ENCODE results near the gene GREB1. TPM values are rescaled to one million over a fixed set of nuclear protein-coding genes. Genes with fewer than 3 reads are reported as not detected.
"Not testable (repeated sequence)": the region's sequence is repeated elsewhere in the genome, so short reads cannot be mapped to it uniquely, and the experiment has no call there.

GREB1 gene
- total RNA-seq, 1 donor from 2014 or later: 6.9 TPM

DNA sequence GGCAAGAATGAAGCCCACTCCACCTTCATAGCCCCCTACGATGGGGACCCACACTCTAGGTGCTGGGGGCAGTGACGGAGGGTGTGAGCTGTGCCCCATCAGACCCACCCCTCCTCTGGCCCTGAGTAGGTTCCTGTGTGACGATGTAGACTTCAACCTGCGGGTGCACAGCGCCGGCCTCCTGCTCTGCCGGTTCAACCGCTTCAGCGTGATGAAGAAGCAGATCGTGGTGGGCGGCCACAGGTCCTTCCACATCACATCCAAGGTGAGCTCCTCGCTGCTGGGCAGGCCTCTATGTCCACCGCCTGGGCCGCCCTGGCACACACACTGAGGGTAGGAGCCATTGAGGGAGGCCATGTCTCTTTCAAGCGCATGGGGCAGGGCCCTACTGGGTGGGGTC, 101.3 kb downstream of the GREB1 start:
- DNase-seq: no peak

GRCh38 chr2:11636593-11637295, 102.9 kb downstream of the GREB1 start:
- DNase-seq: no peak

DNA sequence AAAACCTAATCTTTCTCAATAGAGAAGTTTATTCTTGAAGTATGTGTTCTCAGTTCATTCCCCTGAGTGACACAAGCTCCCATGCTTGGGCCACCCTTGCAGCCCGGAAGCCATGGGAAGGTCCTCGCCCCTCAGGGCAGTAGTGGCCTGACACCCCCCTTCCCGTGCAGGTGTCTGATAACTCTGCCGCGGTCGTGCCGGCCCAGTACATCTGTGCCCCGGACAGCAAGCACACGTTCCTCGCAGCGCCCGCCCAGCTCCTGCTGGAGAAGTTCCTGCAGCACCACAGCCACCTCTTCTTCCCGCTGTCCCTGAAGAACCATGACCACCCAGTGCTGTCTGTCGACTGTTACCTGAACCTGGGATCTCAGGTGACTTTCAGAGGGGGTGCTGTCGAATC, 103.7 kb downstream of the GREB1 start:
- no peak for DNase-seq

DNA sequence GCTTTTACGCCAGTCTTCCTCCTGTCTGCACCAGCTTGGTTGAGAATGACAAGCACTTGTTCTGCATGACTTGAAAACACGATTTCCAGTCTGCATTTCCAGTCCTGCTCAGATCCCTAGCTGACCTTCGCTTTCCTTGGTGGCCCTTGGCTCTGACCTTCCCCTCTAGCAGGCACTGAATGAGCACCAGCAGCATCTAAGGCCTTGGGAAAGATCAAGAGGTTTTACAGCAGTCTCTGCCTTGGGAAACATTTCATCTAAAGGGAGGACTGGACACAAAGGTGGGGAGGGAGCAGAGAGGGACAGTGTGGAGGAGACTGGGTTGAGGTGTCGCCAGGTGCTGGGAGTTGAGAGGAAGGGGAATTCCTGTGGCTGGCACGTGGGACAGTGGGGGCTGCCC, 105.7 kb downstream of the GREB1 start:
- no peak for DNase-seq

- DNase-seq: no peak
Measured at GRCh38 chr2:11640132-11640531, 106.3 kb downstream of the GREB1 start.

DNA sequence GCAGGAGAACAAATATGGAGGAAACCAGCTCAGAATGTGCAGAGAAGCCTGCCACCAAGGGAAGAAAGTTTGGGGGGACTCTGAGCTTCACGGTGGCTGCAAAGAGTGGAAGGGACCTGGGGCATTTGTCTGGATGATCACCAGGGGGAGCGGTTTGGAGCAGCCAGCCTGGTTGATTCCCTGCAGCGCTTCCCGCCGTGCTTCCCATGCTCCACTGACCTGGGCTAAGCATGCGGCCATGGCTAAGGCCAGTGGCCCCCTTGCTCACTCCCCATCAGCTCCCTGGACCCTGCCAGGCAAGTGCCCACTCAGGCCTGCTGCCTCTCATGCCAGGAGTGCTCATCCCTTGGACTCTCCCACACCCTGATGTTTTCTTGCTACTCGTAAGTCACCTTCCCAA, 109.1 kb downstream of the GREB1 start:
- DNase-seq: no peak

DNA sequence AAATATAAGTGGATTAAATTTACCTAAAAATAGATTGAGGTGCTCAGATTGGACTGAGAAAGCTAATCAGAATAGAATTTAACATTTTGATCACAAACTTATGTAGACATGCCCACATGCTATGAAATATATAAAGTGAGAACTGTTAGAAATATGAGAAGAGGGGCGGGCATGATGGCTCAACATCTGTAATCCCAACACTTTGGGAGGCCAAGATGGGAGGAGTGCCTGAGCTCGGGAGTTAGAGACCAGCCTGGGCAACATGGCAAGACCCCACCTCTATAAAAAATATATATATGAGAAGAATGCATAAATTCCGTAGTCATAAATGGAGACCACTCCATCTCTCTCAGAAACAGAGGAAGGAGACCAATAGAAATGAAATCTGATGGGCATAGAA, 110.4 kb downstream of the GREB1 start:
- no peak for DNase-seq

DNA sequence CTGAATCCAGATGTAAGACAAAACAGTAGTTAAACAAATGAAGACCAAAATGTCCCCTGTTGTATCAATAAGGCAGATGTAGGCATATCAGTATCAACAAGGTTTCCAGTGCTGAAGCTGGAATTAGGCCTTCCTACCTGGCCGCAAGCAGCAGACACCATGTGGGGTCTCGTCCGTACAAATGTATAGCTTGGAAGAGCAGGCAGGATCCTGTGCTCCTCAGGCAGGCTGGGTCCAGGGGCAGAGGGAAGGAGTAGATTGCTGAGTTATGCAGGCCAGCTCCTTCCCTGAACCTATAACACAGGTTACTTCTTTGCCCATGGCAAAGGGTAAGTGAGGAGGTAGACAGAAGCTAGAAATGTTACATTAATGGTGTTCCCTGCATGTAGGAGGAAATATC, 112.7 kb downstream of the GREB1 start:
- DNase-seq: no peak

GRCh38 chr2:11647834-11648600, 114.2 kb downstream of the GREB1 start:
- DNase-seq: no peak

DNA sequence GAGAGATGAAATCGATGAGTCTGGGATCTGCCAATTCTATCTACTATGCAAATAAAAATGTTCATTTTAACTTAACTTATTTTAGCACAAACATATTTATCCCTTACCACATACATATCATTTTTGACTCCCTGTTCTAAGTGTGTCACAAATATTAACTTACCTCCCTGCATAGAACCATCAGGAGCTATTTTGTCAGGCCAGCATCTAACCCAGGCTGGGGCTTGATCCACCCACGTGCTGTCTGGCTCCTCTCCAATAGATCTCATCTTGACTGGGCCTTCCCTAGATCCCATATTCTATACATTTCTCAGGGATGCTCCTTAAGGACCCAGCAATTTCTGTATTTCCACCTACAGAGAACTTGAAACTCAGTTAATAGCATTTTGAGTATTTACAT, 115.2 kb downstream of the GREB1 start:
- DNase-seq: no peak

GRCh38 chr2:11651856-11652548, 118.2 kb downstream of the GREB1 start:
- no peak for DNase-seq

DNA sequence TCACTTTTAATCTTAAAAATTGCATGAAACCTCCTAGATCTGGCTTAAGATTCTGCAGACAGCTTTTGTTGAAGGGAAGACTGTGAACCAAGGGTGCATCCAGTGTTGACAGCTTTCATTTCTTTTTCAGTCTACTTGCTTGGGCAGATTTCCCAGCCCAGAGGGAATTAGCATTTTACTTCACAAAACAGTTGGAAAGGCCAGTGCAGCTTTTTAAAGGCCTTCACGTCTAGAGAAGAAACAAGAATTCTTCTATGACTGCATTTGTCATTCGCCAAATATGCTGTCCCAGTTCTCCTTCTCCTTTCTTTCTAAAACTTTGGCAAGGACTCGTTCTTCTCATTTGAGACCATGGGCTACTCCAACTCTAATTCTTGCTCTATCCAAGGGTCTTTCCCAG, 118.7 kb downstream of the GREB1 start:
- DNase-seq: no peak

DNA sequence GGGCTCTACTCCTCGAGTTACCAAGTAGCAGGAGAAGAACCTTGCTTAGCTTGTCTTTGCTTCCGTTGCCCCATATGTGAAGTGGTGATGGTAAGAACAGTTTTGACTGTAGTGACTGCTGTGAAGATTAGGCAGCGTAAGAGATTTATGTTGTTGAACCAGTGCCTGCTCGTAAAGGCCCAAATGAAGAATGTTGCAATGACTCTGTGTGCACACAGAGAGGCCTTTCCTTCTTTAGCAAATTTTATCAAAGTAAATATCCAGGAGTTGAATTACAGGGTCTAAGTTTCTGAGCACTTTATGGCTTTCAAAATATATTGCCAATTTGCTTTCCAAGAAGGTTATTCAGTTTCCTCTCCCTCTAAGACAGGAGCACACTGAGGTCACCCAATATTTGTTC, 121.7 kb downstream of the GREB1 start:
- DNase-seq: no peak

DNA sequence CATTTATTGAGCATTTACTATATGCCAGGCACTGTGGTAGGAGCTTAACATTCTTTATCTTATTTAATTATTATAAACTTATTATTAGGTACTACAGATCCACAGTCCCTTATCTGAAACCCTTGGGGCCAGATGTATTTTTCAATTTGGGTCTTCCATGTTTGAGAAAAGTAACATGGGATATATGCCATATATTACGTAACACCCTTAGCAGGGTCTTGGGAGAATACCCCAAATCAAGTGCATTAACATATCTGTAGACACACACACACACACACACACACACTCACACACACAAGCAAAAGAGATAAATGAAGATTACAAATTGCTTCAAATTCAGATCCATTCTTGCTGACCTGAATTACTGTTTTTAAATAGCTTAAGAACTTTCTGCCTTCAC, 122.4 kb downstream of the GREB1 start:
- DNase-seq: no peak

- DNase-seq: no peak
Measured at GRCh38 chr2:11656671-11657101, 122.8 kb downstream of the GREB1 start.

DNA sequence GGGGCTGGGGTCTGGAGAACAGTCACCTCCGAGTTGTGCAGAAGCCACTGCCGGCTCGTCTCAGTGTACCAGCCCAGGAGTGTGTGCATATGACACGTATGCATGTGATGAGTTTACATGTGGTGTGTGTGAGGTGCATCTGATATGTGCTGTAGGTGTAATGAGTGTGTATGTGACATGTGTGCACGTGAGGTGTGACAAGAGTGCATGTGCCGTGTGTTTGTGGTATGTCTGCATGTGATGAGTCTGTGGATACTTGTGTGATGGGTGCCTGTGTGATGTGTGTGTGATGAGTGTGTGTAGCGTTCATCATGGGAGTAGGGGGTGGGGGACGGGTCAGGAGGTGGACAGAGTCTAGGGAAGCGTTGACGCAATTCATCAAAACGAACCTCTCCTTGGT, 123.3 kb downstream of the GREB1 start:
- DNase-seq: no peak

GRCh38 chr2:11657646-11658045, 123.8 kb downstream of the GREB1 start:
- DNase-seq: no peak

GRCh38 chr2:11658208-11659114, 124.6 kb downstream of the GREB1 start:
- DNase-seq: no peak

GRCh38 chr2:11659115-11659475, 125.2 kb downstream of the GREB1 start:
- no peak for DNase-seq

GRCh38 chr2:11659851-11660250, 126.0 kb downstream of the GREB1 start:
- DNase-seq: no peak

DNA sequence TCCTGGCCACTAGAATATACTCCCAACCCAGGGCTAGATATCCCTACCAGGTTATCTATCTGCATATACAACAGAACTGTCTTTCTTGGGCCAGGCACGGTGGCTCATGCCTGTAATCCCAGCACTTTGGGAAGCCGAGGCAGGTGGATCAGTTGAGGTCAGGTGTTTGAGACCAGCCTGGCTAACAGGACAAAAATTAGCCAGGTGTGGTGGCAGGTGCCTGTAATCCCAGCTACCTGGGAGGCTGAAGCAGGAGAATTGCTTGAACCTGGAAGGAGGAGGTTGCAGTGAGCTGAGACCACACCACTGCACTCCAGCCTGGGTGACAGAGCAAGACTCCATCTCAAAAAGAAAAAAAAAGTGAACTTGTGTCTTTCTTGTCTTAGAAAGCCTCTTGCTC, 126.6 kb downstream of the GREB1 start:
- DNase-seq: not testable (repeated sequence)

DNA sequence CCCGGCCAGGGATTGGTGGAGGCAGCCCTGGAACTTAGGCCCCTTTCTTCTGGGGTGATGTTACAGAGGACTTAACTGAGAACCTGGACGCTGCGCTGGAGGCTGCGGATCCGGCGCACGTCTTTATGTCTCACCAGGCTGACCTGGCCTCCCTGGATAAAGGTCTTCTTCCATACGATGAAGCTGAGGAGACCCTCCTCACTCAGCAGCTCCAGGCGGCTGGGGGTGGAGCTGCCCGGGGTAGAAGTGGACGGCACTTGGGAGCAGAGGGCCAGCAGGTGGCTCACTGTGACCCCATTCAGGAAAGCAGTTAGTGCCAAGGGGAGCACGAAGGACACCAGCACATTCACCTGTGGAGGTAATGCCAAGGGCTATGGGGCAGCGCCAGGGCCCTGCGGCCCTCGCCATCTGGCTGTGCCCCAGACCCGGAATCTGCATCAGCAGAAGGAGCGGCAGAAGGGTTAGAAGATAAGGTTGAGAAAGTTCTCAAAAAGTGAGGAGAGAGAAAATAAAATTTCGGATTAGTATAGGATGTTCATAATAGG, 128.1 kb downstream of the GREB1 start:
- DNase-seq: no peak

Measured in tongue (tissue), 2 donors.